H1 (cell line): ENCODE measurements around the gene NEDD8. TPM values are rescaled to one million over a fixed set of nuclear protein-coding genes. Genes with fewer than 3 reads are reported as not detected.

Experiments used
- CTCF ChIA-PET: fragments of 300-600 bp; sonication (Branson Sonifier 250); formaldehyde crosslinking; loops from one replicate; lab custom pipeline; 2021; ENCODE audit not compliant: partially characterized antibody; lab: Charles Lee
- POLR2A ChIA-PET: fragments of 300-600 bp; sonication (Branson Sonifier 250); formaldehyde crosslinking; loops from one replicate; lab custom pipeline; 2021; ENCODE audit warnings: inconsistent platforms; ENCODE audit not compliant: partially characterized antibody; lab: Charles Lee
- DNase-seq, 2 experiments: peaks; one replicate each; pipeline versions ENCODE4 v3.0.0 to v3.0.0-alpha.2; 2010 to 2022; ENCODE audit warnings: low spot score in 2 of 2, low read depth in 1 of 2, mixed read lengths in 1 of 2
- FAIRE-seq: peaks from 2 replicates; lab custom pipeline; 2011; peaks lifted over from hg19 to GRCh38; lab: Jason Lieb, UNC
- H2AFZ ChIP-seq: 2 replicates; pipeline ENCODE4 v1.8.1; 2012; ENCODE audit warnings: low read length, inconsistent platforms
- H2AK5ac ChIP-seq: 2 replicates; pipeline ENCODE4 v1.6.1; 2013; ENCODE audit warnings: low read depth, low read length
- H2BK120ac ChIP-seq: replicated peaks from 2 replicates; pipeline ENCODE3; 2013; ENCODE audit warnings: low read depth, low read length, inconsistent platforms
- H2BK12ac ChIP-seq: 2 replicates; pipeline ENCODE4 v1.6.1; 2013; ENCODE audit warnings: low read depth, low read length
- H2BK15ac ChIP-seq: 2 replicates; pipeline ENCODE4 v1.6.1; 2013; ENCODE audit warnings: low read length
- H2BK20ac ChIP-seq: 2 replicates; pipeline ENCODE4 v1.6.1; 2013; ENCODE audit warnings: low read length
- H2BK5ac ChIP-seq: 2 replicates; pipeline ENCODE4 v1.6.1; 2013; ENCODE audit warnings: low read depth, low read length
- H3K14ac ChIP-seq: 2 replicates; pipeline ENCODE4 v1.6.1; 2013; ENCODE audit warnings: inconsistent platforms; ENCODE audit not compliant: insufficient read length
- H3K18ac ChIP-seq: 2 replicates; pipeline ENCODE4 v1.6.1; 2013; ENCODE audit warnings: low read length; ENCODE audit errors: extremely low read depth
- H3K23ac ChIP-seq: 2 replicates; pipeline ENCODE4 v1.6.1; 2013; ENCODE audit warnings: inconsistent platforms; ENCODE audit not compliant: insufficient read length
- H3K23me2 ChIP-seq: 2 replicates; pipeline ENCODE4 v1.6.1; 2013; ENCODE audit warnings: low read depth, low read length
- H3K27ac ChIP-seq: 2 replicates; pipeline ENCODE4 v1.6.1; 2011; ENCODE audit warnings: low read depth, low read length, inconsistent platforms
- H3K27me3 ChIP-seq, 4 experiments: replicated peaks in 1 of 4; 1 replicate in 1 of 4; 2 replicates in 3 of 4; pipeline versions ENCODE4 v1.6.1 to v1.8.1; 2011 to 2013; ENCODE audit warnings: low read length in 3 of 4, mild to moderate bottlenecking in 3 of 4, inconsistent platforms in 2 of 4, mixed read lengths in 2 of 4, moderate library complexity in 1 of 4; ENCODE audit not compliant: control insufficient read depth in 3 of 4, insufficient read depth in 3 of 4; ENCODE audit errors: extremely low read depth in 1 of 4
- H3K36me3 ChIP-seq, 4 experiments: 2 replicates each; pipeline versions ENCODE4 v1.6.1 to v1.8.1; 2011 to 2013; ENCODE audit warnings: mild to moderate bottlenecking in 4 of 4, low read length in 3 of 4, moderate library complexity in 2 of 4, control low read depth in 1 of 4, inconsistent platforms in 1 of 4; ENCODE audit not compliant: insufficient read depth in 4 of 4, control insufficient read depth in 2 of 4
- H3K4ac ChIP-seq: replicated peaks from 2 replicates; pipeline ENCODE3; 2013; ENCODE audit warnings: low read length, low read depth, mixed read lengths, inconsistent platforms; ENCODE audit not compliant: insufficient read length
- H3K4me1 ChIP-seq, 4 experiments: replicated peaks in 1 of 4; 1 replicate in 1 of 4; 2 replicates in 3 of 4; pipeline versions ENCODE4 v1.6.1 to v1.8.1; 2011 to 2013; ENCODE audit warnings: low read length in 3 of 4, inconsistent platforms in 2 of 4, mixed read lengths in 1 of 4; ENCODE audit not compliant: insufficient read depth in 4 of 4, control insufficient read depth in 3 of 4
- H3K4me2 ChIP-seq, 2 experiments: 2 replicates each; pipeline versions ENCODE4 v1.6.1 to v1.8.1; 2011 to 2013; ENCODE audit warnings: low read depth in 2 of 2, low read length in 2 of 2, control low read depth in 1 of 2, inconsistent platforms in 1 of 2, mild to moderate bottlenecking in 1 of 2; ENCODE audit not compliant: insufficient read depth in 1 of 2
- H3K4me3 ChIP-seq, 4 experiments: fragments of 200-600, 300-600 bp in 1 of 4; sonication (generic), shearing (Covaris generic), sonication (Bioruptor Twin) in 1 of 4; 2 replicates each; pipeline versions ENCODE4 v1.5.1 to v1.8.1; 2011 to 2016; ENCODE audit warnings: low read length in 4 of 4, low read depth in 3 of 4, control low read depth in 2 of 4, inconsistent platforms in 2 of 4, mild to moderate bottlenecking in 2 of 4, mixed read lengths in 1 of 4, moderate library complexity in 1 of 4; ENCODE audit not compliant: insufficient read depth in 2 of 4; ENCODE audit errors: extremely low read depth in 1 of 4
- H3K56ac ChIP-seq: replicated peaks from 2 replicates; pipeline ENCODE3; 2013; ENCODE audit warnings: low read depth, mild to moderate bottlenecking, mixed read lengths, low read length, inconsistent platforms; ENCODE audit not compliant: insufficient read length
- H3K79me1 ChIP-seq: 2 replicates; pipeline ENCODE4 v1.6.1; 2013; ENCODE audit warnings: low read depth, low read length, control low read depth
- H3K79me2 ChIP-seq, 2 experiments: 2 replicates each; pipeline versions ENCODE4 v1.6.1 to v1.8.1; 2012 to 2013; ENCODE audit warnings: low read length in 2 of 2, mild to moderate bottlenecking in 2 of 2, inconsistent platforms in 1 of 2; ENCODE audit not compliant: insufficient read depth in 2 of 2, control insufficient read depth in 1 of 2
- H3K9ac ChIP-seq, 4 experiments: replicated peaks in 1 of 4; 1 replicate in 1 of 4; 2 replicates in 3 of 4; pipeline versions ENCODE4 v1.6.1 to v1.8.1; 2011 to 2013; ENCODE audit warnings: low read depth in 3 of 4, low read length in 3 of 4, control low read depth in 2 of 4, mild to moderate bottlenecking in 2 of 4, moderate library complexity in 2 of 4, inconsistent platforms in 1 of 4; ENCODE audit errors: extremely low read depth in 1 of 4
- H3K9me3 ChIP-seq, 2 experiments: 2 replicates each; pipeline versions ENCODE4 v1.6.1 to v1.8.1; 2012 to 2013; ENCODE audit warnings: mild to moderate bottlenecking in 2 of 2, moderate library complexity in 2 of 2, control low read depth in 1 of 2, inconsistent platforms in 1 of 2, low read depth in 1 of 2, low read length in 1 of 2, mixed read lengths in 1 of 2; ENCODE audit not compliant: insufficient read depth in 2 of 2
- H4K20me1 ChIP-seq, 2 experiments: replicated peaks in 1 of 2; 2 replicates each; pipeline versions ENCODE3 to v1.8.1; 2011 to 2013; ENCODE audit warnings: inconsistent platforms in 2 of 2, low read length in 2 of 2, mild to moderate bottlenecking in 1 of 2; ENCODE audit not compliant: insufficient read depth in 2 of 2, control insufficient read depth in 1 of 2
- H4K5ac ChIP-seq: 2 replicates; pipeline ENCODE4 v1.6.1; 2013; ENCODE audit warnings: low read length, low read depth, mixed read lengths, inconsistent platforms; ENCODE audit not compliant: insufficient read length
- H4K8ac ChIP-seq: 2 replicates; pipeline ENCODE4 v1.8.0; 2013; ENCODE audit warnings: mild to moderate bottlenecking, moderate library complexity, low read length, inconsistent platforms; ENCODE audit not compliant: insufficient read depth; ENCODE audit errors: extremely low read depth
- H4K91ac ChIP-seq: replicated peaks from 2 replicates; pipeline ENCODE3; 2013; ENCODE audit warnings: low read length, mixed read lengths, inconsistent platforms; ENCODE audit not compliant: insufficient read length
- HDAC2 ChIP-seq, 2 experiments: fragments of 300-600 bp in 1 of 2; sonication (generic) in 1 of 2; IDR thresholded peaks; 2 replicates each; pipeline ENCODE4 v1.6.1; 2011 to 2012; ENCODE audit warnings: low read depth in 2 of 2, low read length in 2 of 2, mild to moderate bottlenecking in 2 of 2, moderate library complexity in 2 of 2, borderline replicate concordance in 1 of 2, inconsistent platforms in 1 of 2
- MAFK ChIP-seq: IDR thresholded peaks from 2 replicates; pipeline ENCODE4 v1.6.1; 2012; ENCODE audit warnings: low read depth, mild to moderate bottlenecking, improper control_type of control experiment, low read length
- NANOG ChIP-seq: IDR thresholded peaks from 2 replicates; pipeline ENCODE4 v1.6.1; 2011; ENCODE audit warnings: low read length, low read depth, mild to moderate bottlenecking, inconsistent platforms; ENCODE audit not compliant: insufficient read depth, poor library complexity, severe bottlenecking
- POLR2AphosphoS5 ChIP-seq: IDR thresholded peaks from 2 replicates; pipeline ENCODE4 v1.6.1; 2011; ENCODE audit warnings: low read depth, low read length
- RFX5 ChIP-seq: IDR thresholded peaks from 2 replicates; pipeline ENCODE4 v1.6.1; 2011; ENCODE audit warnings: low read depth, low read length, improper control_type of control experiment, borderline replicate concordance
- SIN3A ChIP-seq, 2 experiments: IDR thresholded peaks in 1 of 2; conservative IDR thresholded peaks in 1 of 2; 2 replicates each; pipeline ENCODE4 v1.6.1; 2011 to 2012; ENCODE audit warnings: low read length in 2 of 2, improper control_type of control experiment in 1 of 2, low read depth in 1 of 2, mild to moderate bottlenecking in 1 of 2
- WGBS, 2 experiments: shearing (Covaris generic) in 1 of 2; methylation state at CpG; one replicate each; pipeline versions ENCODE4 v1.1.6 to v1.1.7; 2013 to 2015; ENCODE audit warnings: low lambda C conversion rate in 2 of 2, mixed read lengths in 2 of 2, inconsistent platforms in 1 of 2, low coverage in 1 of 2, missing lambda C conversion rate in 1 of 2; ENCODE audit not compliant: insufficient replicate concordance in 2 of 2, insufficient coverage in 1 of 2, insufficient read length in 1 of 2; ENCODE audit errors: extremely low coverage in 1 of 2, missing lambda C conversion rate in 1 of 2; 5-methylcytosine and 5-hydroxymethylcytosine counted together
- polyA plus RNA-seq, 7 experiments: library from polyadenylated mRNA; depleted of rRNA in 3 of 7; stranded (reverse) in 5 of 7; unstranded in 2 of 7; fragments of >200 nt in 5 of 7; fragments of 200-250 nt in 2 of 7; gene quantifications; 1 replicate in 5 of 7; 2 replicates in 1 of 7; 4 replicates in 1 of 7; pipeline versions ENCODE4 v1.2.1 to v1.2.3, GENCODE V29; 2011 to 2013; ENCODE audit warnings: missing spikeins in 2 of 7, mixed read lengths in 2 of 7
- total RNA-seq: library from RNA; stranded (reverse); fragmentation: NEBNext Ultra II Directional; extraction: Animal tissue kit (Norgen Biotek cat#: 25700); gene quantifications from 2 replicates; pipeline ENCODE4 v1.2.1, GENCODE V29; 2021
- TF ChIP-seq, protein P1 (sequence below): IDR thresholded peaks from 2 replicates; pipeline ENCODE4 v1.6.1; 2012; ENCODE audit warnings: inconsistent platforms

NEDD8 gene
- total and polyA plus RNA-seq, 2 of the 8 experiments (the other 6 are each of a cell fraction or from before 2014, with no cell fraction given) = 253 to 317 TPM

DNA sequence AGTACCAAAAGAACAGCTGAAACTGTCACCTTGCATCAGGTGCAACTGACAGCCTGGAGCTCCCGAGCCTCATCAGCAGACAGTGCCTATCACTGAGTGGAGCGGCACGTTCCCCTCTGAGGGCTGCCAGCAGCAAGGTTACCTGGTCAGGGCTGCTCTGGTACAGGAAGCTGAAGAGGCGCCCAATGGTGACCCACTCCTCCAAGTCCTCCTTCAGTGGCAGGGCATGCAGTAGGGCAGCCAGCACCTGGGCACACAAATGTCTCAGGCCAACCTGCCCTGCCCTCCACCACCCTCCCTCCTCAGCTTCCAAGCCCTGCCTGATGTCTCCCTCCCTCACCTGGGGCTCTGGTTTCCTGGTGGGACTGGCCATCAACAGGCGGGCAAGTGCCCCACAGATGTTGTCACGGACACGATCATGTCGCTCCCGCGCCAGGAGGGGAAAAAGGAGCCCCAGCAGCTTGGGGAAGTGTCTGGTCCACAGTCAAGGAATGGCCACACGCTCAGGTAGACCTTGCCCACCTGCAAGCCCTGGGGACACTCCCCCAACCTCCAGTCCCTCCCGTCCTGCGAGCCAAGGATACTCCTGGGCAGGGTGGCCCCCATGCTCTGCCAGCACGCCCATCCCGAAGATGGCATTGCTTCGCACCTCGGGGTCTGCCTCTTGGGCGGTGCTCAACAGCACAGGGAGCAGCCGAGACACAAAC, 50.6 kb downstream of the NEDD8 start:
- Histone ChIP-seq H3K36me3 (peaks cover 26 to 79% (median 65%) of the 10 kb centered on the region in 4 experiments), H2BK12ac (no peak overlapping the region)
- FAIRE-seq = no peak

More for the DNA sequence above, 50.6 kb downstream of the NEDD8 start:
- POLR2A ChIA-PET = interaction anchor here (0.9 to 9.3 kb wide), 15 partner anchors 9 to 118 kb away, joined by 3 to 93 read pairs (median 4); partner anchors contain the start of genes CHMP4A, DHRS1, GMPR2 and IRF9
- Histone ChIP-seq H3K14ac (no peak overlapping the region), H3K27me3 (no peaks in the 10 kb centered on the region), H2AK5ac (no peak overlapping the region), H3K4me1 (no peaks in the 10 kb centered on the region), H3K27ac (no peak overlapping the region), H3K23ac (no peak overlapping the region), H2BK5ac (no peak overlapping the region), H3K79me2 (no peaks in the 10 kb centered on the region), H2BK15ac (no peak overlapping the region), H4K20me1 (peaks cover 2 to 25% of the 10 kb centered on the region in 2 experiments), H3K23me2 (no peaks in the 10 kb centered on the region), H2BK20ac (no peak overlapping the region), H4K91ac (no peak overlapping the region), H2AFZ (no peak overlapping the region), H4K8ac (no peak overlapping the region), H3K9me3 (no peaks in the 10 kb centered on the region), H2BK120ac (no peak overlapping the region), H4K5ac (no peak overlapping the region), H3K56ac (no peak overlapping the region), H3K4me2 (no peak overlapping the region), H3K4me3 (no peak overlapping the region), H3K18ac (no peak overlapping the region), H3K79me1 (peaks cover 3% of the 10 kb centered on the region), H3K4ac (no peak overlapping the region), H3K9ac (no peak overlapping the region)
- 88% methylated on average over 19 of the region's 19 CpGs; no CpG with 5 or more reads in 1 of the 2 experiments for WGBS, 2 experiments
- TF ChIP-seq HDAC2 (IDR thresholded peaks at IDR 0.05; ENCODE audit: borderline replicate concordance in 1 of 2, low read depth in 2 of 2, low read length in 2 of 2) (no peak), RFX5 (no peak), POLR2AphosphoS5 (0 out of 2 replicates have a peak, but pooled peaks have one; percentile 24), SIN3A (conservative IDR thresholded peaks at IDR 0.05 in 1 of 2, IDR thresholded peaks at IDR 0.05 in 1 of 2; ENCODE audit: low read depth in 1 of 2, low read length in 2 of 2) (no peak), MAFK (no peak), NANOG (no peak)
- TF ChIP-seq, protein P1, sequence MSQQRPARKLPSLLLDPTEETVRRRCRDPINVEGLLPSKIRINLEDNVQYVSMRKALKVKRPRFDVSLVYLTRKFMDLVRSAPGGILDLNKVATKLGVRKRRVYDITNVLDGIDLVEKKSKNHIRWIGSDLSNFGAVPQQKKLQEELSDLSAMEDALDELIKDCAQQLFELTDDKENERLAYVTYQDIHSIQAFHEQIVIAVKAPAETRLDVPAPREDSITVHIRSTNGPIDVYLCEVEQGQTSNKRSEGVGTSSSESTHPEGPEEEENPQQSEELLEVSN = no peak
- CTCF ChIA-PET = interaction anchor here (1.3 to 1.6 kb wide), 3 partner anchors 21 to 127 kb away, joined by 5 to 7 read pairs (median 6); partner anchors contain the start of genes CIDEB and IRF9
- DNase-seq = no peak
